Fibroblast of lung (primary cell): ENCODE data around the gene PRKCH. TPM values are rescaled to one million over a fixed set of nuclear protein-coding genes. Genes with fewer than 3 reads are reported as not detected.
"Not testable (repeated sequence)": the region's sequence is repeated elsewhere in the genome, so short reads cannot be mapped to it uniquely, and the experiment has no call there.

Source experiments
- DNase-seq, 2 donors: peaks; one replicate each; pipeline versions ENCODE4 v3.0.0 to v3.0.0-alpha.2; 2010; ENCODE audit warnings: low read depth in 2 of 2
- H2AFZ ChIP-seq: 2 replicates; pipeline ENCODE4 v1.5.1; 2012; ENCODE audit warnings: low read length, control low read depth, inconsistent platforms
- H3K27ac ChIP-seq: 2 replicates; pipeline ENCODE4 v1.5.1; 2011; ENCODE audit warnings: low read length, control low read depth; ENCODE audit not compliant: insufficient read depth
- H3K27me3 ChIP-seq: 2 replicates; pipeline ENCODE4 v1.5.1; 2011; ENCODE audit warnings: mild to moderate bottlenecking, low read length; ENCODE audit not compliant: control insufficient read depth, insufficient read depth
- H3K36me3 ChIP-seq: 2 replicates; pipeline ENCODE4 v1.5.1; 2011; ENCODE audit warnings: low read length; ENCODE audit not compliant: control insufficient read depth, insufficient read depth
- H3K4me1 ChIP-seq: 2 replicates; pipeline ENCODE4 v1.5.1; 2011; ENCODE audit warnings: low read length; ENCODE audit not compliant: control insufficient read depth, insufficient read depth; ENCODE audit errors: extremely low read depth
- H3K4me2 ChIP-seq: 2 replicates; pipeline ENCODE4 v1.5.1; 2011; ENCODE audit warnings: low read length, control low read depth; ENCODE audit not compliant: insufficient read depth; ENCODE audit errors: extremely low read depth
- H3K4me3 ChIP-seq, 4 experiments: fragments of 200-600 bp in 1 of 4; sonication (generic) in 1 of 4; replicated peaks in 1 of 4; 2 replicates each; pipeline ENCODE4 v1.5.1; 2011 to 2016; ENCODE audit warnings: low read length in 4 of 4, low read depth in 3 of 4, mild to moderate bottlenecking in 3 of 4, control low read depth in 2 of 4, inconsistent platforms in 1 of 4, mixed read lengths in 1 of 4; ENCODE audit not compliant: insufficient read depth in 1 of 4; ENCODE audit errors: control extremely low read depth in 1 of 4
- H3K79me2 ChIP-seq: 2 replicates; pipeline ENCODE4 v1.5.1; 2012; ENCODE audit warnings: mild to moderate bottlenecking, low read length, inconsistent platforms; ENCODE audit not compliant: control insufficient read depth, insufficient read depth
- H3K9ac ChIP-seq: 2 replicates; pipeline ENCODE4 v1.5.1; 2011; ENCODE audit warnings: mild to moderate bottlenecking, low read length, control low read depth; ENCODE audit not compliant: insufficient read depth
- H3K9me3 ChIP-seq: 2 replicates; pipeline ENCODE4 v1.5.1; 2012; ENCODE audit warnings: low read depth, low read length; ENCODE audit not compliant: control insufficient read depth, insufficient read depth
- H4K20me1 ChIP-seq: 2 replicates; pipeline ENCODE4 v1.5.1; 2011; ENCODE audit warnings: low read length; ENCODE audit not compliant: control insufficient read depth, insufficient read depth; ENCODE audit errors: extremely low read depth
- EZH2 ChIP-seq: IDR thresholded peaks from 2 replicates; pipeline ENCODE4 v1.5.1; 2012; ENCODE audit warnings: low read length, control low read depth, mild to moderate bottlenecking; ENCODE audit errors: missing control alignments
- polyA plus RNA-seq, 2 donors: library from polyadenylated mRNA; depleted of rRNA in 1 of 2; stranded (reverse) in 1 of 2; unstranded in 1 of 2; fragments of >200 nt; gene quantifications; 2 replicates each; pipeline ENCODE4 v1.2.1, GENCODE V29; 2011 to 2012; ENCODE audit warnings: missing spikeins in 1 of 2
- total RNA-seq: library from RNA; depleted of rRNA; stranded (reverse); fragments of >200 nt; gene quantifications from 2 replicates; pipeline ENCODE4 v1.2.1, GENCODE V29; 2014
- TF ChIP-seq, protein P1 (sequence below), 2 donors: IDR thresholded peaks in 1 of 2; conservative IDR thresholded peaks in 1 of 2; 1 replicate in 1 of 2; 2 replicates in 1 of 2; pipeline ENCODE4 v1.5.1; 2011 to 2012; ENCODE audit warnings: low read length in 2 of 2, control low read depth in 1 of 2, inconsistent platforms in 1 of 2, low read depth in 1 of 2, mild to moderate bottlenecking in 1 of 2

Gene PRKCH
- total and polyA plus RNA-seq, 2 donors (not counting 1 experiment from before 2014, with no cell fraction given) = 2.9 to 5.4 TPM

DNA sequence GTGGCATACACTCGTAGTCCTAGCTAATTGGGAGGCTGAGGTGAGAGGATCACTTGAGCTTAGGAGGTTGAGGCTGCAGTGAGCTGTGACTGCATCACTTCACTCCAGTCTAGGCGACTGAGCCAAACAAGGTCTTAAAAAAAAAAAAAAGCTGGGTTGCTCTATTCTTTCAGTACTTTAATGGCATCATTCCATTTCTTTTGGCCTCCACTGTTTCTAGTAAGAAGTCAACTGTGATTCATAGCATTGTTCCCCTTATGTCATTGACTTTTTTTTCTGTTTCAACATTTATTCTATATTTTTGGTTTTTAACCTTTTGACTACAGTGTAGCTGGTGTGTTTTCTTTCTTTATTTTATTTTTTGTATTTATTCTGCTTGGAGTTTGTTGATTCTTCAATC is 16.7 kb upstream of the PRKCH start:
- no peaks in the 10 kb centered on the region for H4K20me1 ChIP-seq
- no peak overlapping the region for H3K4me3 ChIP-seq
- H3K36me3 ChIP-seq = no peaks in the 10 kb centered on the region
- H3K4me2 ChIP-seq = no peak overlapping the region
- TF ChIP-seq, protein P1, sequence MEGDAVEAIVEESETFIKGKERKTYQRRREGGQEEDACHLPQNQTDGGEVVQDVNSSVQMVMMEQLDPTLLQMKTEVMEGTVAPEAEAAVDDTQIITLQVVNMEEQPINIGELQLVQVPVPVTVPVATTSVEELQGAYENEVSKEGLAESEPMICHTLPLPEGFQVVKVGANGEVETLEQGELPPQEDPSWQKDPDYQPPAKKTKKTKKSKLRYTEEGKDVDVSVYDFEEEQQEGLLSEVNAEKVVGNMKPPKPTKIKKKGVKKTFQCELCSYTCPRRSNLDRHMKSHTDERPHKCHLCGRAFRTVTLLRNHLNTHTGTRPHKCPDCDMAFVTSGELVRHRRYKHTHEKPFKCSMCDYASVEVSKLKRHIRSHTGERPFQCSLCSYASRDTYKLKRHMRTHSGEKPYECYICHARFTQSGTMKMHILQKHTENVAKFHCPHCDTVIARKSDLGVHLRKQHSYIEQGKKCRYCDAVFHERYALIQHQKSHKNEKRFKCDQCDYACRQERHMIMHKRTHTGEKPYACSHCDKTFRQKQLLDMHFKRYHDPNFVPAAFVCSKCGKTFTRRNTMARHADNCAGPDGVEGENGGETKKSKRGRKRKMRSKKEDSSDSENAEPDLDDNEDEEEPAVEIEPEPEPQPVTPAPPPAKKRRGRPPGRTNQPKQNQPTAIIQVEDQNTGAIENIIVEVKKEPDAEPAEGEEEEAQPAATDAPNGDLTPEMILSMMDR (conservative IDR thresholded peaks at IDR 0.05 in 1 of 2, IDR thresholded peaks at IDR 0.05 in 1 of 2; ENCODE audit: low read depth in 1 of 2, low read length in 2 of 2) = no peak
- TF ChIP-seq EZH2 = no peak
- H3K79me2 ChIP-seq = no peaks in the 10 kb centered on the region
- H2AFZ ChIP-seq = no peak overlapping the region
- H3K27ac ChIP-seq = no peak overlapping the region
- no peaks in the 10 kb centered on the region for H3K4me1 ChIP-seq
- no peak for DNase-seq
- no peak overlapping the region for H3K9ac ChIP-seq
- H3K27me3 ChIP-seq = no peaks in the 10 kb centered on the region
- no peaks in the 10 kb centered on the region for H3K9me3 ChIP-seq

DNA sequence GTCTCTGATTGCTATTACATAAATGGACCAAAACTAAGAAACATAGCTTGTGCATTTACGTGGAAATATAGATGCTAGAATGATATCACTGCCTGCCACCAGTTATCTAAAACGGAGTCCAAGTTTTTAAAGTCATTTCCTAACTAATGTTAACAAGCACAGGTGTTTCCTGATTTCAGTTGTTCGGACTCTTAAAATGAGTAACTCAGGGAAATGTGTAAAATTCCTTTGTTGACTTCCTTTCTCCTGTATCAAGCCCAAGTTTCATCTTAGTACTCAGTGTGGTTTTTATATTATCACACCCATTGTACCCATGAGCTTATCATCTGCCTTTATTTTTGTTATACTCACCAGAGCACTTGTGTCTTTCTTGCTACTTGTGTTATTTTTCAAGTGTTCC is 13.2 kb upstream of the PRKCH start:
- Histone ChIP-seq H3K36me3 (no peaks in the 10 kb centered on the region), H3K27ac (no peak overlapping the region), H4K20me1 (no peaks in the 10 kb centered on the region), H3K4me3 (no peak overlapping the region), H3K79me2 (no peaks in the 10 kb centered on the region), H2AFZ (no peak overlapping the region), H3K4me2 (no peak overlapping the region), H3K9ac (no peak overlapping the region), H3K4me1 (no peaks in the 10 kb centered on the region), H3K9me3 (no peaks in the 10 kb centered on the region), H3K27me3 (no peaks in the 10 kb centered on the region)
- TF ChIP-seq EZH2 = no peak
- DNase-seq = no peak

DNA sequence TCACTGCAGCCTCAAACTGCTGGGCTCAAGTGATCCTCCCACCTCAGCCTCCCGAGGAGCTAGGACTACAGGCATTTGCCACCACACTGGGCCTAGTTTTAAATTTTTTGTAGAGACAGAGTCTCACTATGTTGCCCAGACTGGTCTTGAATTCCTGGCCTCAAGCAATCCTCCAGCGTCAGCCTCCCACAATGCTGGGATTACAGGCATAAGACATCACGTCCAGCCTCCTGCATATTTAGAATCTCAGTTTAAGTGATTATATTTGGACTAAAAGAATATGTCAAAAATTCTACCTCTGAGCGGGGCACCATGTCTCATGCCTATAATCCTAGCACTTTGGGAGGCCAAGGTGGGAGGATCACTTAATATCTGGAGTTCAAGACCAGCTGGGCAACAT is 12.7 kb upstream of the PRKCH start:
- not testable (repeated sequence) for H3K4me2 ChIP-seq, H3K27me3 ChIP-seq, H3K27ac ChIP-seq, H2AFZ ChIP-seq, H3K9ac ChIP-seq, H4K20me1 ChIP-seq, H3K36me3 ChIP-seq, H3K9me3 ChIP-seq, H3K4me1 ChIP-seq, H3K4me3 ChIP-seq, DNase-seq, H3K79me2 ChIP-seq

DNA sequence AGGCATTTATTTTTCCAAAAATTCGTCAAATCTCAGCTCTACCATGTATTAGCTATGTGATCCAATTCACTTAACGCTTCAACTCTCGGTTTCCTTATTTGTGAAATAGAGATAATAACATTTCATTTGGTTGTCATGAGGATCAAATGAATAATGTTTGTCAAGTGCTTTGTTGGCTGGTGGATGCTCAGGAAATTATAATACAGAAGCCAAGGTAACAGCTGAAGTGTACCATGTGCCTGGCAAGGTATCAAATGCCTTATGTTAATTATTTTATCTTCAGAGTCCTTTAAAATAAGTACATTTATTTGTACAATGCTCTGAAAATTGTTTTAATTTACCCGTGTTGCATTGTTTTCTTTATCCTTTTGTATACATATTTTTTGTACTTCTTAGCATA is 6.1 kb upstream of the PRKCH start:
- Histone ChIP-seq H2AFZ (no peak overlapping the region), H3K9ac (no peak overlapping the region), H3K4me3 (no peak overlapping the region), H3K79me2 (no peaks in the 10 kb centered on the region), H3K27ac (no peak overlapping the region), H3K36me3 (no peaks in the 10 kb centered on the region), H3K27me3 (peaks cover 9% of the 10 kb centered on the region), H4K20me1 (no peaks in the 10 kb centered on the region), H3K4me1 (no peaks in the 10 kb centered on the region), H3K9me3 (no peaks in the 10 kb centered on the region), H3K4me2 (no peak overlapping the region)
- TF ChIP-seq, protein P1 (conservative IDR thresholded peaks at IDR 0.05 in 1 of 2, IDR thresholded peaks at IDR 0.05 in 1 of 2; ENCODE audit: low read depth in 1 of 2, low read length in 2 of 2) = no peak
- TF ChIP-seq EZH2 = no peak
- no peak for DNase-seq
